Adrenal gland (tissue), 12 donors: ENCODE measurements around the gene TSPAN5. TPM values are rescaled to one million over a fixed set of nuclear protein-coding genes. Genes with fewer than 3 reads are reported as not detected.

ENCODE experiments used
- DNase-seq, 7 donors: peaks; one replicate each; pipeline ENCODE4 v3.0.0-alpha.2; 2019 to 2020
- H3K27ac ChIP-seq, 5 donors: fragments of 200-600 bp; sonication (generic) in 4 of 5; 1 replicate in 3 of 5; 2 replicates in 2 of 5; pipeline versions ENCODE4 v1.5.1 to v1.8.0; 2016 to 2020; ENCODE audit warnings: mild to moderate bottlenecking in 1 of 5
- H3K27me3 ChIP-seq: fragments of 200-600 bp; 2 replicates; pipeline ENCODE4 v1.8.0; 2021
- H3K36me3 ChIP-seq, 2 donors: fragments of 200-600 bp; replicated peaks in 1 of 2; 1 replicate in 1 of 2; 2 replicates in 1 of 2; pipeline versions ENCODE4 v1.5.1 to v1.8.0; 2018 to 2022
- H3K4me1 ChIP-seq, 2 donors: fragments of 200-600 bp; replicated peaks in 1 of 2; 1 replicate in 1 of 2; 2 replicates in 1 of 2; pipeline versions ENCODE4 v1.5.1 to v1.8.0; 2018 to 2021
- H3K4me3 ChIP-seq, 4 donors: fragments of 200-600 bp; sonication (generic) in 3 of 4; one replicate each; pipeline ENCODE4 v1.5.1; 2016 to 2018
- H3K9me3 ChIP-seq, 3 donors: fragments of 200-600 bp; sonication (generic) in 1 of 3; replicated peaks in 1 of 3; 1 replicate in 2 of 3; 2 replicates in 1 of 3; pipeline versions ENCODE4 v1.5.1 to v1.8.0; 2016 to 2021
- POLR2A ChIP-seq, 2 donors: fragments of 450-650 bp; IDR thresholded peaks; one replicate each; pipeline ENCODE4 v1.6.1; 2017; ENCODE audit warnings: antibody characterized with exemption in 2 of 2, mild to moderate bottlenecking in 2 of 2, moderate library complexity in 1 of 2
- WGBS, 4 donors: extraction: QIAGEN DNeasy Blood & Tissue Kit in 2 of 4; methylation state at CpG; one replicate each; pipeline versions ENCODE4 v1.1.5 to v1.1.7; 2013 to 2017; 5-methylcytosine and 5-hydroxymethylcytosine counted together
- intact Hi-C, 2 donors: fragments of 100-400 bp; cut with DNase I; formaldehyde crosslinking; loops; one replicate each; pipeline versions ENCODE4 v1.14.1 to v1.15.0; 2022 to 2023
- polyA plus RNA-seq, 3 donors: library from polyadenylated mRNA; stranded (reverse); fragments of 200-250 nt in 2 of 3; fragments of 350-450 nt in 1 of 3; fragmentation: Illumina TruSeq in 1 of 3; extraction: RNeasy Lipid Tissue Mini Kit (QIAGEN cat#74804) in 1 of 3; gene quantifications; one replicate each; pipeline ENCODE4 v1.2.3, GENCODE V29; 2013 to 2014
- total RNA-seq, 9 donors: library from RNA; depleted of rRNA in 4 of 9; stranded (reverse); fragments of >200 nt in 4 of 9; fragments of 120-200 nt in 1 of 9; fragmentation: NEBNext Ultra II Directional in 1 of 9; extraction: Animal tissue kit (Norgen Biotek cat#: 25700) in 1 of 9; gene quantifications; one replicate each; pipeline versions ENCODE4 v1.1.0 to v1.2.4, GENCODE V29; 2013 to 2023
- TF ChIP-seq, protein P1 (sequence below), 6 experiments: fragments of 450-650 bp in 4 of 6; fragments of 200-600 bp in 2 of 6; sonication (generic) in 1 of 6; IDR thresholded peaks; 1 replicate in 5 of 6; 2 replicates in 1 of 6; pipeline versions ENCODE4 v1.5.1 to v1.8.0; 2016 to 2021; ENCODE audit warnings: antibody characterized with exemption in 6 of 6, mild to moderate bottlenecking in 2 of 6, moderate library complexity in 1 of 6
- donor health status: healthy with polysubstance abuse.
- donor health status: Bipolar disorder and iron deficiency.
- donor health status: DM: yes; HTN: yes; CAD: no.
- donor health status: DM: no; HTN: no; CAD: no.
- donor health status: DM: no; HTN: no; CAD: no.
- donor health status: DM: yes; HTN: yes; CAD: no.

The TSPAN5 gene
- total and polyA plus RNA-seq, 12 donors = 1.4 to 23.8 (median 2.7) TPM

- no peak for TF ChIP-seq POLR2A (IDR thresholded peaks at IDR 0.05)
- TF ChIP-seq, protein P1, sequence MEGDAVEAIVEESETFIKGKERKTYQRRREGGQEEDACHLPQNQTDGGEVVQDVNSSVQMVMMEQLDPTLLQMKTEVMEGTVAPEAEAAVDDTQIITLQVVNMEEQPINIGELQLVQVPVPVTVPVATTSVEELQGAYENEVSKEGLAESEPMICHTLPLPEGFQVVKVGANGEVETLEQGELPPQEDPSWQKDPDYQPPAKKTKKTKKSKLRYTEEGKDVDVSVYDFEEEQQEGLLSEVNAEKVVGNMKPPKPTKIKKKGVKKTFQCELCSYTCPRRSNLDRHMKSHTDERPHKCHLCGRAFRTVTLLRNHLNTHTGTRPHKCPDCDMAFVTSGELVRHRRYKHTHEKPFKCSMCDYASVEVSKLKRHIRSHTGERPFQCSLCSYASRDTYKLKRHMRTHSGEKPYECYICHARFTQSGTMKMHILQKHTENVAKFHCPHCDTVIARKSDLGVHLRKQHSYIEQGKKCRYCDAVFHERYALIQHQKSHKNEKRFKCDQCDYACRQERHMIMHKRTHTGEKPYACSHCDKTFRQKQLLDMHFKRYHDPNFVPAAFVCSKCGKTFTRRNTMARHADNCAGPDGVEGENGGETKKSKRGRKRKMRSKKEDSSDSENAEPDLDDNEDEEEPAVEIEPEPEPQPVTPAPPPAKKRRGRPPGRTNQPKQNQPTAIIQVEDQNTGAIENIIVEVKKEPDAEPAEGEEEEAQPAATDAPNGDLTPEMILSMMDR (IDR thresholded peaks at IDR 0.05) = no peak
These were observed 87.1 kb downstream of the TSPAN5 start for GRCh38 chr4:98571161-98571786.

DNA sequence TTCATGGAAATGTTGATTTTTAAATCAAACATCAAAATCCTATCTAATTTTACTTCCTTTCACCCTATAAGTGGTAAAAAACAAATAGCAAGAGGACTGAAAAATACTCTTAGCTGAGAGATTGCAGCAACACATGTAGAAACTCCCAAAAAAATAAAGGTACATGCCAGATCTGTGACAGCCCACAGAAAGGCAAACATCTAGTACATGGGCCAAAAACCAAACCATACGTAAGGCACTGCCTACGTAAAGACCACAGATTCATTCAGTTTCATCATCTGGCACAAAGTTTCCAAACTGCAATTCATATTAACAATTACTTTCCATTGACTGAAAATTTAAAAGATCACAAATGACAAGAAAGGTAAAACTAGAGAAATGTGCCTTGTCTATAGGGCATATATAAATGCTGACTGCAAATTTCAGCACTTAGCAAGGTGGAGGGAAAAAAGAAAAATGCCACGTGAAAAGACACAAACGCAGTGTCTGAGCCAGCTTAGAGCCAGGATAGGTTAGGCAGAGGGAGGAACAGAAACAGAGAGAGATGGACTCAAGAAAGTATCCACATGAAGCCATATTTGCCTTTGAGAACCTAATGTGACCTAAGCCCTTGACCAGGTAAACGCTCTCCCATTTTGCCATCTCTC lies 88.1 kb downstream of the TSPAN5 start:
- TF ChIP-seq POLR2A (IDR thresholded peaks at IDR 0.05) = no peak
- no peak overlapping the region for H3K27ac ChIP-seq
- H3K4me1 ChIP-seq = no peaks in the 10 kb centered on the region
- no peak for DNase-seq
- H3K27me3 ChIP-seq = no peaks in the 10 kb centered on the region
- no peaks in the 10 kb centered on the region for H3K9me3 ChIP-seq
- intact Hi-C loops = no loop called here
- no peaks in the 10 kb centered on the region for H3K36me3 ChIP-seq
- WGBS, 4 donors = 80 to 93% (median 84%) methylated on average over 5 of the region's 5 CpGs
- H3K4me3 ChIP-seq = no peak overlapping the region

More at GRCh38 chr4:98571161-98571786, 87.1 kb downstream of the TSPAN5 start:
- no peaks in the 10 kb centered on the region for H3K36me3 ChIP-seq
- no peak for DNase-seq
- WGBS, 4 donors = 77 to 85% (median 80%) methylated on average over 11 of the region's 11 CpGs
- no peaks in the 10 kb centered on the region for H3K9me3 ChIP-seq
- no peak overlapping the region for H3K27ac ChIP-seq
- H3K4me1 ChIP-seq = no peaks in the 10 kb centered on the region
- intact Hi-C loops = no loop called here
- H3K4me3 ChIP-seq = no peak overlapping the region
- H3K27me3 ChIP-seq = no peaks in the 10 kb centered on the region

DNA sequence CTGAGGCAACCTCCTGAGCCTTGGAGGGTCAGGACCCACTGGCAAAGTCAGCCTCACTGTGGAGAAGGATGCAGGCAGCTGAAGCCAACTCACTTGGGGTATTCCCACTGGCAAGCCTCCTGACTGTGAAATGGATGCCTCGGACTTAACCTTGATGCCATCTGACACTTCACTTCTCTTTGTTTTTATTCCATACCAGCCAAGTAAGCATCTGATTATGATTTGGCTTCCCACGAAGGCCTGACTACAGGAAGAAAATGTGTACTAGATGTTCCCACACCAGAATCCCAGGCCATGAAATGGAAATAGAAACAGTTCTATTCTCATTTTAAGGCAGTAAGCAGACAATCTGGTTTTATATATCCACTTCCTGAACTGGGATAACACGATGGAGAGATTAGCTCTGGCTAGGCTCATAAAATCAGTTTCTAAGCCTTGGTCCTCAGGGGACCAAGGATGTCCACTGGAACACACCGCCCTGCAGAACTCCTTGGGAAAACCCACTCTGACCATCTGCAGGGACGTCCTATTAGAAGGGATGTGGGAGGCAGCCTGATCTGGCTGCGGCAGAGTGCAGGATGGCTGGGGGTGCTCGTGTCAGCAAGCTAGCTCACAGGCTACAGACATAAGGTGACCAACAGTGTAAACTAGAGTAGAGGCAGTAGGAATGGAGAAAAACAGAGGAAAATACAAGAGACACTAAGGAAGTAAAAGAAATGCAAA lies 89.3 kb downstream of the TSPAN5 start:
- intact Hi-C loops = no loop called here
- Histone ChIP-seq H3K9me3 (no peaks in the 10 kb centered on the region), H3K27ac (peak overlapping the region in 1 of 5 donors; percentile 10), H3K36me3 (no peaks in the 10 kb centered on the region), H3K4me1 (no peaks in the 10 kb centered on the region), H3K4me3 (no peak overlapping the region), H3K27me3 (no peaks in the 10 kb centered on the region)
- 46 to 70% (median 52%) methylated on average over 7 of the region's 7 CpGs for WGBS, 4 donors
- TF ChIP-seq, protein P1 (IDR thresholded peaks at IDR 0.05) = no peak
- no peak for TF ChIP-seq POLR2A (IDR thresholded peaks at IDR 0.05)
- no peak for DNase-seq

GRCh38 chr4:98567611-98568010 lies 90.8 kb downstream of the TSPAN5 start:
- H3K27ac ChIP-seq = no peak overlapping the region
- DNase-seq = no peak
- TF ChIP-seq, protein P1 (IDR thresholded peaks at IDR 0.05) = no peak
- no peak for TF ChIP-seq POLR2A (IDR thresholded peaks at IDR 0.05)
- intact Hi-C loops = no loop called here
- H3K9me3 ChIP-seq = no peaks in the 10 kb centered on the region
- H3K4me3 ChIP-seq = no peak overlapping the region
- H3K36me3 ChIP-seq = no peaks in the 10 kb centered on the region
- no peaks in the 10 kb centered on the region for H3K4me1 ChIP-seq
- WGBS, 4 donors = 81 to 96% (median 95%) methylated on average over 6 to 7 of the region's 7 CpGs
- no peaks in the 10 kb centered on the region for H3K27me3 ChIP-seq
